Fibroblast of lung (primary cell): ENCODE data around the gene PDE9A.

ENCODE experiments used
- EZH2 ChIP-seq: IDR thresholded peaks from 2 replicates; pipeline ENCODE4 v1.5.1; 2012; ENCODE audit warnings: low read length, control low read depth, mild to moderate bottlenecking; ENCODE audit errors: missing control alignments
- TF ChIP-seq, protein P1 (sequence below), 2 donors: IDR thresholded peaks in 1 of 2; conservative IDR thresholded peaks in 1 of 2; 1 replicate in 1 of 2; 2 replicates in 1 of 2; pipeline ENCODE4 v1.5.1; 2011 to 2012; ENCODE audit warnings: low read length in 2 of 2, control low read depth in 1 of 2, inconsistent platforms in 1 of 2, low read depth in 1 of 2, mild to moderate bottlenecking in 1 of 2

- TF ChIP-seq, protein P1, sequence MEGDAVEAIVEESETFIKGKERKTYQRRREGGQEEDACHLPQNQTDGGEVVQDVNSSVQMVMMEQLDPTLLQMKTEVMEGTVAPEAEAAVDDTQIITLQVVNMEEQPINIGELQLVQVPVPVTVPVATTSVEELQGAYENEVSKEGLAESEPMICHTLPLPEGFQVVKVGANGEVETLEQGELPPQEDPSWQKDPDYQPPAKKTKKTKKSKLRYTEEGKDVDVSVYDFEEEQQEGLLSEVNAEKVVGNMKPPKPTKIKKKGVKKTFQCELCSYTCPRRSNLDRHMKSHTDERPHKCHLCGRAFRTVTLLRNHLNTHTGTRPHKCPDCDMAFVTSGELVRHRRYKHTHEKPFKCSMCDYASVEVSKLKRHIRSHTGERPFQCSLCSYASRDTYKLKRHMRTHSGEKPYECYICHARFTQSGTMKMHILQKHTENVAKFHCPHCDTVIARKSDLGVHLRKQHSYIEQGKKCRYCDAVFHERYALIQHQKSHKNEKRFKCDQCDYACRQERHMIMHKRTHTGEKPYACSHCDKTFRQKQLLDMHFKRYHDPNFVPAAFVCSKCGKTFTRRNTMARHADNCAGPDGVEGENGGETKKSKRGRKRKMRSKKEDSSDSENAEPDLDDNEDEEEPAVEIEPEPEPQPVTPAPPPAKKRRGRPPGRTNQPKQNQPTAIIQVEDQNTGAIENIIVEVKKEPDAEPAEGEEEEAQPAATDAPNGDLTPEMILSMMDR (conservative IDR thresholded peaks at IDR 0.05 in 1 of 2, IDR thresholded peaks at IDR 0.05 in 1 of 2; ENCODE audit: low read depth in 1 of 2, low read length in 2 of 2) = no peak
- TF ChIP-seq EZH2 = no peak
Observed at GRCh38 chr21:42753804-42754203, 100.4 kb downstream of the PDE9A start.
